ENCODE data around the gene KAZN.

- TF ChIP-seq CTCF (IDR thresholded peaks at IDR 0.05), result no peak
- no peak for TF ChIP-seq POLR2A (IDR thresholded peaks at IDR 0.05)
Measured at GRCh38 chr1:15146971-15147376, 548.5 kb downstream of the KAZN start.

Measured in body of pancreas (tissue), 4 donors.